HepG2 (cell line): ENCODE results near the gene ZFPM1. TPM values are rescaled to one million over a fixed set of nuclear protein-coding genes. Genes with fewer than 3 reads are reported as not detected.
A peak's percentile ranks its signal among the peaks of the same experiment; 100 is the strongest.

ENCODE experiments used
- FOXK2 ChIP-seq: fragments of 450-650 bp; IDR thresholded peaks from 2 replicates; pipeline ENCODE4 v1.6.1; 2016
- GTF2F1 ChIP-seq: fragments of 150-350 bp; IDR thresholded peaks from 2 replicates; pipeline ENCODE4 v1.6.1; 2014; ENCODE audit warnings: low read length
- KDM5B ChIP-seq: sonication (generic); formaldehyde crosslinking; IDR thresholded peaks from 2 replicates; pipeline ENCODE4 v1.4.0; 2020; ENCODE audit warnings: missing genetic modification reagents, mild to moderate bottlenecking, borderline replicate concordance
- KLF13 ChIP-seq: sonication (generic); formaldehyde crosslinking; IDR thresholded peaks from 2 replicates; pipeline ENCODE4 v1.4.0; 2020; ENCODE audit warnings: mild to moderate bottlenecking, missing genetic modification reagents
- MEIS1 ChIP-seq: sonication (generic); formaldehyde crosslinking; IDR thresholded peaks from 2 replicates; pipeline ENCODE4 v1.9.0; 2021; ENCODE audit warnings: mild to moderate bottlenecking, missing genetic modification reagents, moderate library complexity, borderline replicate concordance
- NCOR1 ChIP-seq: fragments of 200-600 bp; sonication (generic); IDR thresholded peaks from 2 replicates; pipeline ENCODE4 v1.7.0; 2017; ENCODE audit warnings: antibody characterized with exemption, low read length, borderline replicate concordance
- NFE2 ChIP-seq: sonication (generic); formaldehyde crosslinking; IDR thresholded peaks from 2 replicates; pipeline ENCODE4 v1.4.0; 2020; ENCODE audit warnings: missing genetic modification reagents
- NFIC ChIP-seq: IDR thresholded peaks from 2 replicates; pipeline ENCODE4 v1.6.1; 2012; ENCODE audit warnings: mild to moderate bottlenecking, low read length, inconsistent platforms
- NFYB ChIP-seq: sonication (generic); formaldehyde crosslinking; IDR thresholded peaks from 2 replicates; pipeline ENCODE4 v1.4.0; 2020; ENCODE audit warnings: missing genetic modification reagents
- PAXIP1 ChIP-seq: sonication (generic); formaldehyde crosslinking; conservative IDR thresholded peaks from 2 replicates; pipeline ENCODE4 v1.4.0; 2020; ENCODE audit warnings: mild to moderate bottlenecking, missing genetic modification reagents, moderate library complexity
- PRMT3 ChIP-seq: sonication (generic); formaldehyde crosslinking; IDR thresholded peaks from 2 replicates; pipeline ENCODE4 v1.8.1; 2022; ENCODE audit warnings: low read depth, mild to moderate bottlenecking, moderate library complexity, missing genetic modification reagents, borderline replicate concordance
- RARA ChIP-seq: IDR thresholded peaks from 2 replicates; pipeline ENCODE4 v1.6.1; 2016; ENCODE audit warnings: missing genetic modification reagents, missing compliant biosample characterization
- RBAK ChIP-seq: sonication (generic); formaldehyde crosslinking; IDR thresholded peaks from 2 replicates; pipeline ENCODE4 v1.5.1; 2020; ENCODE audit warnings: mild to moderate bottlenecking, missing genetic modification reagents
- RXRB ChIP-seq: IDR thresholded peaks from 2 replicates; pipeline ENCODE4 v1.6.1; 2016; ENCODE audit warnings: borderline replicate concordance, missing genetic modification reagents, missing compliant biosample characterization
- SNRNP70 ChIP-seq: fragments of 200-400 bp; formaldehyde crosslinking; IDR thresholded peaks from 2 replicates; pipeline ENCODE4 v1.6.1; 2017; ENCODE audit warnings: mild to moderate bottlenecking, low read depth, low read length, moderate library complexity
- SYNCRIP ChIP-seq: fragments of 200-400 bp; formaldehyde crosslinking; IDR thresholded peaks from 2 replicates; pipeline ENCODE4 v1.6.1; 2018; ENCODE audit warnings: mild to moderate bottlenecking, low read depth, low read length; ENCODE audit not compliant: insufficient read depth
- TBX2 ChIP-seq: sonication (generic); formaldehyde crosslinking; IDR thresholded peaks from 2 replicates; pipeline ENCODE4 v1.5.0; 2020; ENCODE audit warnings: missing genetic modification reagents, mild to moderate bottlenecking, borderline replicate concordance
- TFAP4 ChIP-seq: sonication (generic); IDR thresholded peaks from 2 replicates; pipeline ENCODE4 v1.6.1; 2016; ENCODE audit warnings: low read depth, borderline replicate concordance
- THAP9 ChIP-seq: sonication (generic); formaldehyde crosslinking; IDR thresholded peaks from 2 replicates; pipeline ENCODE4; 2020; ENCODE audit warnings: missing genetic modification reagents, mild to moderate bottlenecking, borderline replicate concordance
- ZBTB2 ChIP-seq: sonication (generic); formaldehyde crosslinking; IDR thresholded peaks from 2 replicates; pipeline ENCODE4 v1.8.0; 2022; ENCODE audit warnings: low read depth, missing genetic modification reagents
- ZNF382 ChIP-seq: sonication (generic); formaldehyde crosslinking; IDR thresholded peaks from 2 replicates; pipeline ENCODE4 v1.5.0; 2020; ENCODE audit warnings: missing genetic modification reagents, mild to moderate bottlenecking, borderline replicate concordance
- ZNF468 ChIP-seq: sonication (generic); formaldehyde crosslinking; IDR thresholded peaks from 2 replicates; pipeline ENCODE4 v1.8.0; 2022; ENCODE audit warnings: mild to moderate bottlenecking, moderate library complexity, missing genetic modification reagents
- polyA plus RNA-seq, 8 experiments: library from polyadenylated mRNA; depleted of rRNA in 3 of 8; stranded (reverse) in 7 of 8; unstranded in 1 of 8; fragments of >200 nt; fragmentation: Illumina TruSeq in 4 of 8; extraction: Trizol in 4 of 8; gene quantifications; 2 replicates each; pipeline versions ENCODE4 v1.2.1 to v1.2.3, GENCODE V29; 2011 to 2016; ENCODE audit warnings: low read depth in 4 of 8, missing spikeins in 1 of 8, mixed read lengths in 1 of 8; ENCODE audit not compliant: insufficient read depth in 1 of 8
- total RNA-seq, 5 experiments: library from RNA; depleted of rRNA; stranded (reverse); fragments of >200 nt; fragmentation: Illumina TruSeq; extraction: Trizol; gene quantifications; 2 replicates each; pipeline ENCODE4 v1.2.3, GENCODE V29; 2016; ENCODE audit warnings: low read depth in 1 of 5

Gene ZFPM1
- total and polyA plus RNA-seq, 2 of the 13 experiments (the other 11 are each of a cell fraction or from before 2014, with no cell fraction given), result 1.3 to 3.8 TPM

- TF ChIP-seq NCOR1, result no peak
- TF ChIP-seq PRMT3 (CRISPR knock-in tag), result no peak
- TF ChIP-seq SNRNP70, result no peak
- TF ChIP-seq RXRB (CRISPR knock-in tag), result no peak
- TF ChIP-seq KLF13 (CRISPR knock-in tag), result no peak
- TF ChIP-seq RBAK (CRISPR knock-in tag), result no peak
- no peak for TF ChIP-seq ZBTB2 (CRISPR knock-in tag)
- TF ChIP-seq GTF2F1, result no peak
- no peak for TF ChIP-seq MEIS1 (CRISPR knock-in tag)
- 0 out of 2 replicates have a peak, but pooled peaks have one; percentile 21 for TF ChIP-seq RARA
- TF ChIP-seq TBX2 (CRISPR knock-in tag), result no peak
- TF ChIP-seq PAXIP1 (CRISPR knock-in tag), result peak; percentile 45; the same call in 1 of the 2 replicates
- 0 out of 2 replicates have a peak, but pooled peaks have one; percentile 39 for TF ChIP-seq KDM5B (CRISPR knock-in tag)
- peak; percentile 49; the same call in 1 of the 2 replicates for TF ChIP-seq TFAP4
- no peak for TF ChIP-seq NFIC
- TF ChIP-seq NFYB (CRISPR knock-in tag), result no peak
- TF ChIP-seq ZNF382 (CRISPR knock-in tag), result no peak
- TF ChIP-seq NFE2 (CRISPR knock-in tag), result no peak
- no peak for TF ChIP-seq THAP9 (CRISPR knock-in tag)
- no peak for TF ChIP-seq FOXK2
- no peak for TF ChIP-seq SYNCRIP
- no peak for TF ChIP-seq ZNF468 (CRISPR knock-in tag)
These were observed 76.5 kb downstream of the ZFPM1 start (continued) for GRCh38 chr16:88529596-88529995.
